ENCODE data around the gene KCNMB2. TPM values are rescaled to one million over a fixed set of nuclear protein-coding genes. Genes with fewer than 3 reads are reported as not detected.

KCNMB2 gene
- polyA plus RNA-seq, 1 donor (not counting 4 experiments of a cell fraction or from before 2014, with no cell fraction given), result not detected

DNA sequence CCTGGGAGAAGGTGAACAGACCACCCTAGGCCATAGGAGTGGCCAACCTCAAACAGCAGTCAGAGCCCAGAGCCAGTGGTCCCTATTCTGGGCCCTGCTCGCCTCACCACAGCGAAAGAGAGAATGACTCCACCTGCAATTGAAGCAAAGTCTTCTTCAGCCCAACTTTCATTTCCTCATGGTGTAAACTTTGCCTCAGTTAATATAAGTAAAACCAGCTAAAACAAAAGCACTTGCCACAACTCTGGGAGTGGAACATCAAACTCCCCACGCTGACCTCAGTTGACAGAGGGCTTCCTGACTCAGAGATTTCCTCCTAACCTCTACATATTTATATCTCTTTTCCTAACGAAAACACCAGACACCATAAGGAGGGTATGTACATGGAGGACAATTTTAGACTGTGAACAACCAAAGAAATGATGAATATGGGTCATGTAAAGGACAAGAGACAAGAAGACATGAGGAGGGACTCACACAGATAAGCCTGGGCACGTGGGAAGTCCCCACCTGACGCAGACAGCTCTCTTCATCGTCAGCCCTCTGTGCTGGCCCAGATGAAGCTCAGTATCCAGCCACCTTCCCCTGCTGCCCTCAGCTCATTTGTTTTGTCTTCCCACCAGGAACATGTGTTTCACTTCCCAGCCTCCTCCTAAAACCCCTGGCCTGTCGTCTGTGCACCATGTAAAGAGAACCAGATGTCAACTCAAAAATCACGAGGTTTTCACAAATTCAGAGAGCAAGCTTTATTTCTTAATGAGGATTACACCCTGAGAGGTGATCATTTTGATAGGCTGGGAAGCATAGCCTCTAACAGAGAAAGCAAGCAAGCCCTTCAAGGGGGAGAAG is 140.9 kb downstream of the KCNMB2 start:
- Histone ChIP-seq H3K4me2 (ENCODE audit: control insufficient read depth, extremely low read depth, insufficient read depth, low read depth, low read length) (no peak overlapping the region), H3K79me2 (ENCODE audit: control insufficient read depth, insufficient read depth, low read length) (no peaks in the 10 kb centered on the region), H4K20me1 (ENCODE audit: control insufficient read depth, extremely low read depth, insufficient read depth, low read length) (no peaks in the 10 kb centered on the region), H3K36me3 (ENCODE audit: control insufficient read depth in 2 of 2, extremely low read depth in 1 of 2, insufficient read depth in 2 of 2, low read length in 2 of 2) (no peaks in the 10 kb centered on the region), H3K4me3 (ENCODE audit: control insufficient read depth in 2 of 3, extremely low read depth in 1 of 3, insufficient read depth in 2 of 3, low read depth in 1 of 3, low read length in 3 of 3) (no peak overlapping the region), H3K9me3 (ENCODE audit: control insufficient read depth, low read depth, low read length) (no peaks in the 10 kb centered on the region), H3K9ac (ENCODE audit: control insufficient read depth, extremely low read depth, insufficient read depth, low read length) (no peak overlapping the region), H3K27me3 (ENCODE audit: control insufficient read depth, extremely low read depth, insufficient read depth, low read length) (no peaks in the 10 kb centered on the region), H3K4me1 (ENCODE audit: control insufficient read depth, extremely low read depth, insufficient read depth, low read length) (peaks cover 4% of the 10 kb centered on the region), H2AFZ (ENCODE audit: control insufficient read depth, low read length) (no peak overlapping the region), H3K9me1 (ENCODE audit: control insufficient read depth, extremely low read depth, insufficient read depth, low read length) (no peaks in the 10 kb centered on the region), H3K27ac (ENCODE audit: control insufficient read depth, insufficient read depth, low read length) (no peak overlapping the region)
- no peak for TF ChIP-seq EZH2 (IDR thresholded peaks at IDR 0.05; ENCODE audit: low read length)
- TF ChIP-seq, protein P1, sequence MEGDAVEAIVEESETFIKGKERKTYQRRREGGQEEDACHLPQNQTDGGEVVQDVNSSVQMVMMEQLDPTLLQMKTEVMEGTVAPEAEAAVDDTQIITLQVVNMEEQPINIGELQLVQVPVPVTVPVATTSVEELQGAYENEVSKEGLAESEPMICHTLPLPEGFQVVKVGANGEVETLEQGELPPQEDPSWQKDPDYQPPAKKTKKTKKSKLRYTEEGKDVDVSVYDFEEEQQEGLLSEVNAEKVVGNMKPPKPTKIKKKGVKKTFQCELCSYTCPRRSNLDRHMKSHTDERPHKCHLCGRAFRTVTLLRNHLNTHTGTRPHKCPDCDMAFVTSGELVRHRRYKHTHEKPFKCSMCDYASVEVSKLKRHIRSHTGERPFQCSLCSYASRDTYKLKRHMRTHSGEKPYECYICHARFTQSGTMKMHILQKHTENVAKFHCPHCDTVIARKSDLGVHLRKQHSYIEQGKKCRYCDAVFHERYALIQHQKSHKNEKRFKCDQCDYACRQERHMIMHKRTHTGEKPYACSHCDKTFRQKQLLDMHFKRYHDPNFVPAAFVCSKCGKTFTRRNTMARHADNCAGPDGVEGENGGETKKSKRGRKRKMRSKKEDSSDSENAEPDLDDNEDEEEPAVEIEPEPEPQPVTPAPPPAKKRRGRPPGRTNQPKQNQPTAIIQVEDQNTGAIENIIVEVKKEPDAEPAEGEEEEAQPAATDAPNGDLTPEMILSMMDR (optimal IDR thresholded peaks at IDR 0.05 in 1 of 3, IDR thresholded peaks at IDR 0.05 in 1 of 3, conservative IDR thresholded peaks at IDR 0.05 in 1 of 3; ENCODE audit: extremely low read depth in 1 of 3, insufficient read depth in 2 of 3, low read length in 3 of 3), result no peak
- DNase-seq (ENCODE audit: low read depth, low spot score) (no peak), FAIRE-seq (no peak)
- dilution Hi-C loops (cut with MboI; ENCODE audit: extremely low pct_ligation_motif_present, low sequenced_read_pairs), result no loop called here

DNA sequence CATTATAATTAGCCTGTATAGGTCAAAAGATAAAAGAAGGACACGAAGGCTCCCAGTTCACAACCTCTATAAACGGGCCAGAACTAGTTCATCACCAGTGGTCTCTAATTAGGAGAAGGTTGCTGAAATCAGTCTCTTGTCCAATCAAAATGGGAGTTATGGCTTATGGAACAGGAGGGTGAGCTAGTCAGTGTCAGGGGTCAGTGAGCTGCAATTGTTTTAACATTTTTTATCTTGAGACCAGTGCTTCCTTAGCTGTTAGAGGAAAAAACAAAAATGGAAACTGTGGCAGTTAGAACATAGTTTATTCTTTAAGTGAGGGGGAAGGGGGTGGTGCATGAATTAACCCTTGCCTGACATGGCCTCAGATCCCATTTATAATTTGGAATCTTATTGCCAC is 141.7 kb downstream of the KCNMB2 start:
- H3K79me2 ChIP-seq (ENCODE audit: control insufficient read depth, insufficient read depth, low read length), result no peaks in the 10 kb centered on the region
- H3K36me3 ChIP-seq (ENCODE audit: control insufficient read depth in 2 of 2, extremely low read depth in 1 of 2, insufficient read depth in 2 of 2, low read length in 2 of 2), result no peaks in the 10 kb centered on the region
- H3K9ac ChIP-seq (ENCODE audit: control insufficient read depth, extremely low read depth, insufficient read depth, low read length), result no peak overlapping the region
- FAIRE-seq, result no peak
- H4K20me1 ChIP-seq (ENCODE audit: control insufficient read depth, extremely low read depth, insufficient read depth, low read length), result no peaks in the 10 kb centered on the region
- no peaks in the 10 kb centered on the region for H3K27me3 ChIP-seq (ENCODE audit: control insufficient read depth, extremely low read depth, insufficient read depth, low read length)
- no peak for DNase-seq (ENCODE audit: low read depth, low spot score)
- H3K9me3 ChIP-seq (ENCODE audit: control insufficient read depth, low read depth, low read length), result no peaks in the 10 kb centered on the region
- H2AFZ ChIP-seq (ENCODE audit: control insufficient read depth, low read length), result no peak overlapping the region
- no peak overlapping the region for H3K4me3 ChIP-seq (ENCODE audit: control insufficient read depth in 2 of 3, extremely low read depth in 1 of 3, insufficient read depth in 2 of 3, low read depth in 1 of 3, low read length in 3 of 3)
- H3K4me1 ChIP-seq (ENCODE audit: control insufficient read depth, extremely low read depth, insufficient read depth, low read length), result no peaks in the 10 kb centered on the region
- TF ChIP-seq, protein P1 (optimal IDR thresholded peaks at IDR 0.05 in 1 of 3, IDR thresholded peaks at IDR 0.05 in 1 of 3, conservative IDR thresholded peaks at IDR 0.05 in 1 of 3; ENCODE audit: extremely low read depth in 1 of 3, insufficient read depth in 2 of 3, low read length in 3 of 3), result no peak
- TF ChIP-seq EZH2 (IDR thresholded peaks at IDR 0.05; ENCODE audit: low read length), result no peak
- H3K9me1 ChIP-seq (ENCODE audit: control insufficient read depth, extremely low read depth, insufficient read depth, low read length), result no peaks in the 10 kb centered on the region
- dilution Hi-C loops (cut with MboI; ENCODE audit: extremely low pct_ligation_motif_present, low sequenced_read_pairs), result no loop called here
- H3K27ac ChIP-seq (ENCODE audit: control insufficient read depth, insufficient read depth, low read length), result no peak overlapping the region
- H3K4me2 ChIP-seq (ENCODE audit: control insufficient read depth, extremely low read depth, insufficient read depth, low read depth, low read length), result no peak overlapping the region

Data from keratinocyte (primary cell).